Ishikawa (cell line): Measurements from ENCODE around the gene RRAD.

ENCODE experiments used
- CEBPB ChIP-seq: IDR thresholded peaks from 2 replicates; pipeline ENCODE4 v1.6.1; 2012
- CREB1 ChIP-seq: IDR thresholded peaks from 2 replicates; pipeline ENCODE4 v1.6.1; 2012; ENCODE audit warnings: low read depth
- EGR1 ChIP-seq: IDR thresholded peaks from 2 replicates; pipeline ENCODE4 v1.6.1; 2012
- EP300 ChIP-seq: IDR thresholded peaks from 2 replicates; pipeline ENCODE4 v1.6.1; 2012; ENCODE audit warnings: borderline replicate concordance
- FOXM1 ChIP-seq: IDR thresholded peaks from 2 replicates; pipeline ENCODE4 v1.6.1; 2012; ENCODE audit warnings: low read depth, borderline replicate concordance
- NFIC ChIP-seq: IDR thresholded peaks from 2 replicates; pipeline ENCODE4 v1.6.1; 2012
- RAD21 ChIP-seq: IDR thresholded peaks from 2 replicates; pipeline ENCODE4 v1.6.1; 2012; ENCODE audit warnings: low read depth
- TAF1 ChIP-seq: IDR thresholded peaks from 2 replicates; pipeline ENCODE4 v1.6.1; 2012; ENCODE audit warnings: low read depth, mild to moderate bottlenecking
- TCF12 ChIP-seq: IDR thresholded peaks from 2 replicates; pipeline ENCODE4 v1.6.1; 2012; ENCODE audit warnings: low read depth
- TEAD4 ChIP-seq: IDR thresholded peaks from 2 replicates; pipeline ENCODE4 v1.6.1; 2012
- YY1 ChIP-seq: IDR thresholded peaks from 2 replicates; pipeline ENCODE4 v1.6.1; 2012; ENCODE audit warnings: low read depth
- ZBTB7A ChIP-seq: IDR thresholded peaks from 2 replicates; pipeline ENCODE4 v1.6.1; 2012; ENCODE audit warnings: low read depth
- TF ChIP-seq, protein P1 (sequence below): IDR thresholded peaks from 2 replicates; pipeline ENCODE4 v1.6.1; 2012
- TF ChIP-seq, protein P2 (sequence below): IDR thresholded peaks from 2 replicates; pipeline ENCODE4 v1.6.1; 2012; ENCODE audit warnings: low read depth, mild to moderate bottlenecking
- TF ChIP-seq, protein P3 (sequence below): IDR thresholded peaks from 2 replicates; pipeline ENCODE4 v1.6.1; 2012

RRAD gene

DNA sequence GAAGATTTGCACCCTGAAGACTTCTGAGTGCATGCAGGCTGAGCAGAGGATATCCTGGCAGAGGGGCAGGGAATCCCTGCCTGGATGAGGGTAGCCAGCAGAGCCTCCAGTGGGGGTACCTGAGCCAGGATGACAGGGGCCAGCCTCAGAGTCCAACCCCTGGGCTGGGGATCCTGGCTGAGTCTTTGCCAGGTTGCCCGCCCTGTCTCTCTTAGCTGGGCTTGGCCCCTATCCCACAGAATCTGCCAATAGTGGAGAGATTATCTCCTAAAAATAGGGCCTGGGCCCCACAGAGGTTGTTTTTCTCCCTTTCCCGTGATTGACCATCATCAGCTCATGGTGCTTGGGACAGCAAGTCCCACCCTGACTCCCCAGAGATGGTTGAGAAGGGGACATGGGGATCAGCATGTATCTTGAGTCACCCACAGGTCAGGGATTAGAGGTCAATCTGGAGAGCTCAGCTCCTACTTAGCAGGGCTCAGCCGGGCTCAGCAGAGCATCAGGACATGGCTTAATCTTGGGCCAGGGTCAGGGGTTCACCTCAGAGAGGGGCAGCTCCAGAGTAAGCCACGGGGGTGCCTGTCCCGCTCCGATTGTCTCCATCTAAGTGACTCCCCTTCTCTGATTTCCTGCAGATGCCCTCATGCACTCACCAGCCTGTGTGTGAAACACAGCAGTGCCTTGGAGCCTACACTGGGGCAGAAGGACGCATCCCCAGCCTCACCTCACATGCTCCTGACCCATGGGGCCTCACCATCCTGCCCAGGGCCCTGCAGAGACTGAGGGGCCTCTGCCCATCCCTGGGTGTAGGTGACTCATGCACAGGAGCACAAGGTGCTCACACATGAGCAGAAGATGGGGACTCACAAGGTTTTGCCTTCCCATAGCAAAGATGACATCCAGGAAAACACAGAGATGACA lies 18.2 kb downstream of the RRAD start:
- TF ChIP-seq FOXM1 (no peak), NFIC (no peak), CREB1 (no peak), CEBPB (no peak), RAD21 (no peak), EP300 (no peak), ZBTB7A (no peak), TCF12 (no peak), YY1 (no peak), EGR1 (no peak), TAF1 (no peak), TEAD4 (no peak)
- TF ChIP-seq, protein P1, sequence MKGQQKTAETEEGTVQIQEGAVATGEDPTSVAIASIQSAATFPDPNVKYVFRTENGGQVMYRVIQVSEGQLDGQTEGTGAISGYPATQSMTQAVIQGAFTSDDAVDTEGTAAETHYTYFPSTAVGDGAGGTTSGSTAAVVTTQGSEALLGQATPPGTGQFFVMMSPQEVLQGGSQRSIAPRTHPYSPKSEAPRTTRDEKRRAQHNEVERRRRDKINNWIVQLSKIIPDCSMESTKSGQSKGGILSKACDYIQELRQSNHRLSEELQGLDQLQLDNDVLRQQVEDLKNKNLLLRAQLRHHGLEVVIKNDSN = no peak
- TF ChIP-seq, protein P2, sequence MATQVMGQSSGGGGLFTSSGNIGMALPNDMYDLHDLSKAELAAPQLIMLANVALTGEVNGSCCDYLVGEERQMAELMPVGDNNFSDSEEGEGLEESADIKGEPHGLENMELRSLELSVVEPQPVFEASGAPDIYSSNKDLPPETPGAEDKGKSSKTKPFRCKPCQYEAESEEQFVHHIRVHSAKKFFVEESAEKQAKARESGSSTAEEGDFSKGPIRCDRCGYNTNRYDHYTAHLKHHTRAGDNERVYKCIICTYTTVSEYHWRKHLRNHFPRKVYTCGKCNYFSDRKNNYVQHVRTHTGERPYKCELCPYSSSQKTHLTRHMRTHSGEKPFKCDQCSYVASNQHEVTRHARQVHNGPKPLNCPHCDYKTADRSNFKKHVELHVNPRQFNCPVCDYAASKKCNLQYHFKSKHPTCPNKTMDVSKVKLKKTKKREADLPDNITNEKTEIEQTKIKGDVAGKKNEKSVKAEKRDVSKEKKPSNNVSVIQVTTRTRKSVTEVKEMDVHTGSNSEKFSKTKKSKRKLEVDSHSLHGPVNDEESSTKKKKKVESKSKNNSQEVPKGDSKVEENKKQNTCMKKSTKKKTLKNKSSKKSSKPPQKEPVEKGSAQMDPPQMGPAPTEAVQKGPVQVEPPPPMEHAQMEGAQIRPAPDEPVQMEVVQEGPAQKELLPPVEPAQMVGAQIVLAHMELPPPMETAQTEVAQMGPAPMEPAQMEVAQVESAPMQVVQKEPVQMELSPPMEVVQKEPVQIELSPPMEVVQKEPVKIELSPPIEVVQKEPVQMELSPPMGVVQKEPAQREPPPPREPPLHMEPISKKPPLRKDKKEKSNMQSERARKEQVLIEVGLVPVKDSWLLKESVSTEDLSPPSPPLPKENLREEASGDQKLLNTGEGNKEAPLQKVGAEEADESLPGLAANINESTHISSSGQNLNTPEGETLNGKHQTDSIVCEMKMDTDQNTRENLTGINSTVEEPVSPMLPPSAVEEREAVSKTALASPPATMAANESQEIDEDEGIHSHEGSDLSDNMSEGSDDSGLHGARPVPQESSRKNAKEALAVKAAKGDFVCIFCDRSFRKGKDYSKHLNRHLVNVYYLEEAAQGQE = no peak
- TF ChIP-seq, protein P3, sequence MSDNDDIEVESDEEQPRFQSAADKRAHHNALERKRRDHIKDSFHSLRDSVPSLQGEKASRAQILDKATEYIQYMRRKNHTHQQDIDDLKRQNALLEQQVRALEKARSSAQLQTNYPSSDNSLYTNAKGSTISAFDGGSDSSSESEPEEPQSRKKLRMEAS = no peak

DNA sequence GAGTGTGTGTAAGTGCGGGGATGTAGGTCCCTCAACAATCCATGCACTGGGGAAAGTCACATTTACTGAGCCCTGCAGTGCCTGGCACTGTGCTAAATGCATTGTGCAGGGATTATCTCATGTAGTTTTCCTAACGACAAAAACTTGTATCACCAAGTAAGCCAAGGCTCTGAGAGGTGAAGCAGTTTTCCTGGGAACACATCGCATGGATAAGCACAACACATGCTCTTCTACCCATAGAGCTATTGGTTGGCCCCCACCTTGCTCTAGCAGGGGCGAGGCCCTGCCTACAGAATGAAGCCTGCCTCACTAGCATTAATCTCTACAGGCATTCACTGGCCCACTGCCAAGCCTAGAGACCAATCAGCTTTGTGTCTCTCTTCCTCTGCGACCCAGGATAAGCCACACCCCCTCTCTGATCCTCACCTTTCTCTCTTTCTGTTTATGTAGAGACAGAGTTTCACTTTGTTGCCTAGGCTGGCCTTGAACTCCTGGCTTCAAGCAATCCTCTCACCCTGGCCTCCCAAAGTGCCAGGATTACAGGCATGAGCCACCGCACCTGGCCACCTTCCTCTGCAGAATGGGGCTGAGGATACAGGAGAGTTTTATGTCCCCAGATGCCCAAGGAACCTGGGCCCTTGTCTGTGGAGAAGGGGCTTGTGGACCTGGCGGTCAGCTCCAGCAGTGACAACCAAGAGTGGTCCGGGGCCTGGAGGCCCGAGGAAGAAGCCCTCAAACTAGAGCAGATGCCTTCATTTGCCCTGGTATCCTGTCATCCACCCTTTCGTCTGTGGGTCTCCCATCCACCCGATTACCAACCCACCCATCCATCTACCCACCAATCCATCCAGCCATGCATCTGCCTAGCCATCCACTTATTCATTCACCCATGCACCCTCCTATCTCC lies 19.4 kb downstream of the RRAD start:
- TF ChIP-seq, protein P2 = no peak
- TF ChIP-seq CREB1 (no peak), TCF12 (no peak), YY1 (no peak), CEBPB (no peak), FOXM1 (no peak), TAF1 (no peak), TEAD4 (0 out of 2 replicates have a peak, but pooled peaks have one; percentile 28), NFIC (peak; percentile 71), ZBTB7A (no peak; the same call in 1 of the 2 replicates), RAD21 (no peak), EGR1 (no peak), EP300 (no peak)
- TF ChIP-seq, protein P1 = no peak
- TF ChIP-seq, protein P3 = peak; percentile 44; the same call in 1 of the 2 replicates

DNA sequence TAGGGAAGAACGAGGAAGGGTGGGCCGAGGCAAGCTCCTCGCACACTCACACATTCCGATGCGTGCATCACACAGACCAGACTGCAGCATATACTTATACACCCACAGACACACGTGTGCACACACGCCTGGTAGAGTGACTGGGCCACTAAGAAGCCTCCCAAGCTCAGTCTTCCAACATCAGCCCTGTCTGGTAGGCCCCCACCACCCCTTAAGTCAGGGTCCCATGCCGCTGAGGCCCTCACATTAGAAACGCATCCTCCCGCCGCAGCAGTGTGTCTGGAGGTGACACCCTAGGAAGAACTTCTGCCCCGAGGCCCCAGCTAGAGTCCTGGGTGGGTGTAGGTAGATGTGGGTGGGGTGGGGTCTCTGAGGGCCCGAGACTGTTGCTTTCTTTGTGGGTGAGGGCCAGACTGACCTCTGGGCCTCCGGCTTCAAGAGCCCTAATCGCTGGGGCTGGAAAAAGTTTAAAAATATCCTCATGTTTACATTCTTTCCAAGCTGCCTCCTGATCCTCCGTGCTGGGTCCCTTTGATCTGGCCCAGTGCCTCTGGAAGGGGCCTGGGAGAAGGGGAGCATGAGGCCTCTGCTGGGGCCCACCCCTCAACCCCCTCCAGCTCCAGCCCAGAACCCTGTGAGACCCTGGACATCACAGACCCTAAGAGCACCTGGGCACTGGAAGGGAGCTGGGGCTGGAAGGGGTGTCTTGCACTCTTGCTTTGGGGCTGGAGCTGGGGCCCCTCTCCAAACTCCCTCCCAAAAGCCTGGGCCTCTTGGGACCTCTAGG lies 20.3 kb downstream of the RRAD start:
- TF ChIP-seq CEBPB (no peak), RAD21 (no peak), TAF1 (no peak), TEAD4 (no peak), YY1 (no peak), EP300 (no peak), CREB1 (no peak), TCF12 (no peak), NFIC (no peak), FOXM1 (no peak), ZBTB7A (no peak)
- TF ChIP-seq, protein P1 = no peak
- TF ChIP-seq, protein P3 = no peak
